ENCODE data around the gene BSCL2.
A peak's percentile ranks its signal among the peaks of the same experiment; 100 is the strongest.

BSCL2 gene

GRCh38 chr11:62687508-62688396, 19.5 kb downstream of the BSCL2 start:
- TF ChIP-seq TAF1 (IDR thresholded peaks at IDR 0.05; ENCODE audit: borderline replicate concordance, insufficient read depth, low read length) (no peak), FOXP2 (optimal IDR thresholded peaks at IDR 0.05; ENCODE audit: borderline replicate concordance, extremely low read depth, extremely low read length, insufficient read depth) (no peak), SIN3A (IDR thresholded peaks at IDR 0.05; ENCODE audit: borderline replicate concordance, insufficient read depth, low read length) (no peak), POLR2AphosphoS5 (IDR thresholded peaks at IDR 0.05; ENCODE audit: low read depth, low read length) (no peak)
- TF ChIP-seq, protein P1, sequence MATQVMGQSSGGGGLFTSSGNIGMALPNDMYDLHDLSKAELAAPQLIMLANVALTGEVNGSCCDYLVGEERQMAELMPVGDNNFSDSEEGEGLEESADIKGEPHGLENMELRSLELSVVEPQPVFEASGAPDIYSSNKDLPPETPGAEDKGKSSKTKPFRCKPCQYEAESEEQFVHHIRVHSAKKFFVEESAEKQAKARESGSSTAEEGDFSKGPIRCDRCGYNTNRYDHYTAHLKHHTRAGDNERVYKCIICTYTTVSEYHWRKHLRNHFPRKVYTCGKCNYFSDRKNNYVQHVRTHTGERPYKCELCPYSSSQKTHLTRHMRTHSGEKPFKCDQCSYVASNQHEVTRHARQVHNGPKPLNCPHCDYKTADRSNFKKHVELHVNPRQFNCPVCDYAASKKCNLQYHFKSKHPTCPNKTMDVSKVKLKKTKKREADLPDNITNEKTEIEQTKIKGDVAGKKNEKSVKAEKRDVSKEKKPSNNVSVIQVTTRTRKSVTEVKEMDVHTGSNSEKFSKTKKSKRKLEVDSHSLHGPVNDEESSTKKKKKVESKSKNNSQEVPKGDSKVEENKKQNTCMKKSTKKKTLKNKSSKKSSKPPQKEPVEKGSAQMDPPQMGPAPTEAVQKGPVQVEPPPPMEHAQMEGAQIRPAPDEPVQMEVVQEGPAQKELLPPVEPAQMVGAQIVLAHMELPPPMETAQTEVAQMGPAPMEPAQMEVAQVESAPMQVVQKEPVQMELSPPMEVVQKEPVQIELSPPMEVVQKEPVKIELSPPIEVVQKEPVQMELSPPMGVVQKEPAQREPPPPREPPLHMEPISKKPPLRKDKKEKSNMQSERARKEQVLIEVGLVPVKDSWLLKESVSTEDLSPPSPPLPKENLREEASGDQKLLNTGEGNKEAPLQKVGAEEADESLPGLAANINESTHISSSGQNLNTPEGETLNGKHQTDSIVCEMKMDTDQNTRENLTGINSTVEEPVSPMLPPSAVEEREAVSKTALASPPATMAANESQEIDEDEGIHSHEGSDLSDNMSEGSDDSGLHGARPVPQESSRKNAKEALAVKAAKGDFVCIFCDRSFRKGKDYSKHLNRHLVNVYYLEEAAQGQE (IDR thresholded peaks at IDR 0.05; ENCODE audit: insufficient read depth in 1 of 2, low read depth in 2 of 2, low read length in 2 of 2), result no peak

GRCh38 chr11:62682518-62682917, 24.7 kb downstream of the BSCL2 start:
- TF ChIP-seq POLR2AphosphoS5 (IDR thresholded peaks at IDR 0.05; ENCODE audit: low read depth, low read length), result no peak

DNA sequence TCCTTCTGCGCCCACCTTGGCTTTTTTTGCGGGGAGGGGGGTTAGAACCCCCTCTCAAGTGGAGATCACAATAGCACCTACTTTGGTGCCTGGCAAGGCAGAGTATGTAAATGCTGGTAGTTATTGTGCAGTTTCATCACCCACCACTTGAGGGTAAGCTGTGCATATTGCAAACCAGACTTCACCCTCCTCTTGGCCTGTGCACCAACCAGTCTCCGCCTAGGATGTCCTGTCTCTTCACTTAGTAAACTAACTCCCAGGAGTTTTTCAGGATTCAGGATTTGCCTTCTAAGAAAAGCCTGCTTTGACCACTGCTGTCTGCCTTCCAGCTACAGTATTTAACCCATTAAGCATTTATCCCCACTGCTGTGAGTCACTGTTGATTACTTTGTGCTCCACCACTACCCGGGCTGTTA, 26.4 kb downstream of the BSCL2 start:
- TF ChIP-seq TAF1 (IDR thresholded peaks at IDR 0.05; ENCODE audit: borderline replicate concordance, insufficient read depth, low read length) (no peak), POLR2AphosphoS5 (IDR thresholded peaks at IDR 0.05; ENCODE audit: low read depth, low read length) (no peak), SIN3A (IDR thresholded peaks at IDR 0.05; ENCODE audit: borderline replicate concordance, insufficient read depth, low read length) (no peak), FOXP2 (optimal IDR thresholded peaks at IDR 0.05; ENCODE audit: borderline replicate concordance, extremely low read depth, extremely low read length, insufficient read depth) (no peak)
- TF ChIP-seq, protein P1 (IDR thresholded peaks at IDR 0.05; ENCODE audit: insufficient read depth in 1 of 2, low read depth in 2 of 2, low read length in 2 of 2), result no peak

GRCh38 chr11:62678770-62679696, 28.2 kb downstream of the BSCL2 start, which contains the start of gene UBXN1:
Gene UBXN1, minus strand, starts transcription at chr11:62679073. Its CDS starts 150 bp downstream, at chr11:62678923.
- TF ChIP-seq POLR2AphosphoS5 (IDR thresholded peaks at IDR 0.05; ENCODE audit: low read depth, low read length) (peak; percentile 72), SIN3A (IDR thresholded peaks at IDR 0.05; ENCODE audit: borderline replicate concordance, insufficient read depth, low read length) (peak; percentile 82; the same call in 1 of the 2 replicates), FOXP2 (optimal IDR thresholded peaks at IDR 0.05; ENCODE audit: borderline replicate concordance, extremely low read depth, extremely low read length, insufficient read depth) (peak; percentile 23), TAF1 (IDR thresholded peaks at IDR 0.05; ENCODE audit: borderline replicate concordance, insufficient read depth, low read length) (peak; percentile 60; the same call in 1 of the 2 replicates)
- TF ChIP-seq, protein P1 (IDR thresholded peaks at IDR 0.05; ENCODE audit: insufficient read depth in 1 of 2, low read depth in 2 of 2, low read length in 2 of 2), result peak in 1 of 2 experiments; percentile 73; a peak in 2 of 4 replicates

- no peak for TF ChIP-seq FOXP2 (optimal IDR thresholded peaks at IDR 0.05; ENCODE audit: borderline replicate concordance, extremely low read depth, extremely low read length, insufficient read depth)
Measured at GRCh38 chr11:62678433-62678769, 28.8 kb downstream of the BSCL2 start.
